ENCODE results near the gene POFUT2.
"Not testable (repeated sequence)": the region's sequence is repeated elsewhere in the genome, so short reads cannot be mapped to it uniquely, and the experiment has no call there.

The POFUT2 gene

DNA sequence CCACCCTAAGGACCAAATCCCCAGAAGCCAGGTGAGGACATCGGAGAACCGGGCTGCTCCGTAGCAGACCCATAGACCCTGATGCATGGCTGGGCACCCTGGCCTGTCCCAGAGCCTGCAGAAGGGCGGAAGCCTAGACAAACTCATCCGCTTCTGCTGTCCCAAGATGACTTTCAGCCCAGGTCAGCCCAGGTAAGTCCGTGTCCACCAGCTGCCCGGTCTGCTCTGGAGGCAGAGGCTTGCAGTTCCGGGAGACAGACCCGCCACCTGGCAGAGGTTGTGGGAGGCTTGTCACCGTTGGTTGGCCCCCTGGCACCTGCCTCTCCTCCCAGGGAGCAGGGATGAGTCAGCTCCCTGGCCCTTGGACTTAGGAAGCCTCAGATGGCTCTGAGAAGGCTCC, 22.8 kb upstream of the POFUT2 start:
- no peak for DNase-seq (ENCODE audit: low read depth in 2 of 2)

DNA sequence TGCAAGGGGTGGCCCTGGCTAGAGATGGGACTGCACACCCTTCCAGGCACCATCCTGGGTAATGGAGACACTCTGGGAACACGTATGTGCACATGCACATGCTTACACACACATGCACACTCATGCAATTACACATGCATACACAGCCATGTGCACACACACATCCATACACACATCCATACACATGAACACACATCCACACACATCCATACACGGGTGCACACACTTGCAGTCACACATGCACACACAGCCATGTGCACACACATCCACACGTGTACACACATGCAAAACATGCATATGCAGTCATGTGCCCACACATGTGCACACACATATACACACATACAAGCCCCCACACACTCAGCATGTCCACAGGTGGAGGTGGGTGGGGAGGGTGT, 22.3 kb upstream of the POFUT2 start:
- DNase-seq (ENCODE audit: low read depth in 2 of 2): no peak

DNA sequence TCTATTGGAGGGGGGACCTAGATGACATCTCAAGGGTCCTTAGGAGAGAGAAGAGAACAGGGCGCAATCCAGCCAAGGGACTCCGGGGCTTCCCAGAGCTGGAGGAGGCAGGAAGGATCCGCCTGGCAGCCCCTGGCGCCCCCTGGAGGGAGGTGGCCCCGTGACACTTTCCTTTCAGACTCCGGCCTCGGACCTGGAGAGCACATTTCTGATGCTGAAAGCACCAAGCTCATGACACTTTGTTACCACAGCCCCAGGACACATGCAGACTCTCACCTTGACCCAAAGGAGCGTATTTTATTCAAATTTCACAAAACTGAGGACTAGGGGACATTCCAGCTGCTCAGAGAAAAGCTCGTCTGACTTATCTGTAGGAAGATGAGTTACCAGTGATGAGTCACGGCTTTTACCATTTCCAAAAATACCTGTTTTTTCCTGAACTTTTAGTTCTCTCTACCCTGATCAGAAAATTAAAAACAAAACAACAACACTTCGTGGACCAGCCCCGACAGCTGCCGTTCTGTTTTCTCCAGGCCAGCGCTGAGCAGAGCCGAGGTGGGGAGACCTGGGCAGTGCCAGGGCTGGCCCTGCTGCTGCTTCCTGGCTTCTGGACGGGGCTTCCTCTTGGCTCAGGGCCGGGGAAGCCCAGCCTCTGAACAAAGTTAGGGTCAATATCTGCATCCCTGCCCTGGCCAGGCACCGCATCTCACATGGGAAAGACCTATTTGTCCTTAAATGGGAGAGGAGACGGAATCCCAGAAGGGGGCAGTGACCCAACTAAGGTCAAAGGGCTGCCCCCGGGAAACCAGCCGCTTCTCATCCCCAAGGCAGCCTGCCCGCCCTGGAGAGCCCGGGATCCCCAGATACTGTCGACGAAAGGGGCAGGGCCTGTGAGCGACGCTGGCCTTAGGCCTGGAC, 21.6 kb upstream of the POFUT2 start:
- DNase-seq (ENCODE audit: low read depth in 2 of 2): no peak

DNA sequence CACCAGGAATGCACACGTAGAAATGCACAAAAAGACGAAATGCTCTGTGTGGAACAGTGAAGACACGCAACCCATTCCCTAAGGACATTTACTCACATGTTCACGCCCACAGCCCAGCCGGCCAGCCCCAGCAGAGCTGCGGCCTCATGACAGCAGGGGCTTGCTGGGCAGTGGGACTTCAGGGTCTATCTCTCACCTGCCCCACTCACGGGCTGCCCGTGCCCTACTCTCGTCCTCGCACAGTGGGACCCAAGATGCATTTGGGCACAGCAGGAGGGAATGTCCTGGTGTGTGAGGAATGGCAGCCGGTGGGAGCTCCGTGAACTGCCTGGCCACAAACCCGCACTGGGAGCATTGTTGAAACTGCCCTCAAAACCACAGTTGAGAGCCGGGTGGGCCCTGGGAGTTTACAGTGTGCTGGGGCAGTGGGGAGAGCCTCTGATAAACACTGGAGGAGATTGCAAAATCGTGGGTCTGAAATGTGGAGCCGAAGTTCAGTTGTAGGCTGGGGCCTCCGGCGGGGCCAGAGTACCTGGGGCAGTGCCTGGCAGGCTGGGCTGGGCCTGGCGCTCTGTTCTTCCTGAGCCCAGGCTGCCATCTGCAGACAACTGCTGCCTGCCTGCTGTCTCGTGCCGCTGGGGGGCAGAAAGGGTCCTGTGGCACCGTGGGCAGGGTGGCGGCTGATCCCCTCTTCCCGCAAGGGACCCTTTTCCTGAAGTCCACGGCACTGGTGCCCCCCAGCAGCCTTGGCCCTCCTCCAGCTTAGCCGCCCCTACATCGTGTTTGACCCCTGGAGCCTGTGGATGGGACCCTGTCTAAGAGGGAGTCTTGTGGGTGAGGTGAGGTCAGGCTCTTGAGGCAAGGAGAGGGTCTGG, 20.7 kb upstream of the POFUT2 start:
- no peak for DNase-seq (ENCODE audit: low read depth in 2 of 2)

DNA sequence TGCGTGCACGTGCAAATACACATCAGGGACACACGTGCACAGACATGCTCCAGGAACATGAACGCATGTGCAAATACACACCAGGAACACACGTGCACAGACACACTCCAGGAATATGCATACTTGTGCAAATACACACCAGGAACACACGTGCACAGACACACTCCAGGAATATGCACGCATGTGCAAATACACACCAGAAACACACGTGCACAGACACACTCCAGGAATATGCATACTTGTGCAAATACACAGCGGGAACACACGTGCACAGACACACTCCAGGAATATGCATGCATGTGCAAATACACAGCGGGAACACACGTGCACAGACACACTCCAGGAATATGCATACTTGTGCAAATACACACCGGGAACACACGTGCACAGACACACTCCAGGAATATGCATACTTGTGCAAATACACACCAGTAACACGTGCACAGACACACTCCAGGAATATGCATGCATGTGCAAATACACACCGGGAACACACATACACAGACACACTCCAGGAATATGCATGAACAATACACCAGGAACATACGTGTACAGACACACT, 20.0 kb upstream of the POFUT2 start:
- not testable (repeated sequence) for DNase-seq (ENCODE audit: low read depth in 2 of 2)

DNA sequence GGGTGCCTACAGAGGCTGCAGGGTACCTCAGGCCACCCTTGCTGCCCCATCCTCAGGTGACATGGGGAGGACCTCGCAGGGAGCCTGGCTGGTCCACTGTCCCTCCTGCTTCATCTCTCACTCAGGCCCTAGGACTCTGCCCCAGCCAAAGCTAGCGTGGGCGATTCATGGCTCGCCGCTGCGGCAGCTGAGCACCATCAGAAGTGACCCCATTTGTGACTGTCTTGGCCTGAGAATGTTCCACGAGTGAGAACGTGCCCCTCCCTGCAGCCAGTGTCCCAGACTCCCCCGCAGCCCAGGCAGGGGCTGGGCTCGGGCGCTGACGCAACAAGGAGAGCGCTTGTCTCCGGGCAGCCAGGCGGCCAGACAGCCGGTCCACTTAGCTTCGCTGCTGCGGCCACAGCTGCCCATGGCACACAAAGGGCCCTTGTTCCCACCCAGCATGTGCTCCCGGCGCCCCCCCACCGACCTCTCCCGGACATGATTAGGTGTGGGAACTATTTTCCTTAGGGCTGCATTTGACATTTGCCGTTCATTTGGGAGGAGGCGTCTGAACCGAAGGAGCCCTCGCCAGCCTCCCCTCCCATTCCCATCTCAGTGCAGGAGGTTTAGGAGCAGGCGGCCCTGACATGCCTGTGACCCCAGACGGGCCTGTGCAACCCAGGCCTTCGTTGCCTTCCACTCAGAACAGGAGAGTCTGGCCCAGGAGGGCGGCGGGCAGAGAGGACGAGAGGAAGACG, 19.3 kb upstream of the POFUT2 start:
- DNase-seq (ENCODE audit: low read depth in 2 of 2): no peak

DNA sequence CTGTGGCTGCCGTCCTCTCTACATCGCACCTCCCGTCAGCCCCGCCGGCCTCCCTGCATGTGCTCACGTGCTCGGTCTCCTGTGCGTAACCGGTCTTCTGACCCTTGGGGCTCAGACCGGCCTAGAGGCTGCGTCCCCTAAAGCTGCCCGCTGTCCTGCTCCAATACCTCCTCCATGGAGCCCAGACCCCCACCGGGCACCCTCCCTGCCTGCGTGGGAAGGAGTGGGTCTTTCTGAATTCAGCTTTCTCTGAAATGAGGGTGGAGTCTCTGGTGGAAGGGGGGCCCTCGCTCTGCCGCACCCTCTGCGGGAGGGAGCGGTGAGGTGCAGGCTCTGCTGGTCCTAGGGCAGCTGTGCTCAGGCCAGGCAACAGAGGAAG, 18.7 kb upstream of the POFUT2 start:
- no peak for DNase-seq (ENCODE audit: low read depth in 2 of 2)

DNA sequence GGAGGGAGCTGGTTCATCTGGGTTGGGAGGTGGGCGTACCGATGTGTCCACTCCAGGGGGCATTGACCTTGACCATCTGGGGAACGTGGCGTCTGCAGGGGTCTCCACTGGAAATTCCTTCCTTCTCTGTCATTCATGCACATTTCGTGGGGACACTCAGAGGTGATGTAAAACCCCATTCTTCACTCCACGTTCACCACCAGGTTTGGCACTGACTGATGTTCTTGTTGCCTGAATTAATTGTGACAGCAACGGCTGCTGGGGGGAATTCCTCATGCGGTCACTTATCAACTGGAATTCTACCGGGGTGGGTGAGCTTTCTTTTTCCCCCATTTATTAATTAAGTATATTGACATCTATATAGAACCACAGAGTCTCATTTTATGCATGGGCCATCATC, 18.1 kb upstream of the POFUT2 start:
- no peak for DNase-seq (ENCODE audit: low read depth in 2 of 2)

DNA sequence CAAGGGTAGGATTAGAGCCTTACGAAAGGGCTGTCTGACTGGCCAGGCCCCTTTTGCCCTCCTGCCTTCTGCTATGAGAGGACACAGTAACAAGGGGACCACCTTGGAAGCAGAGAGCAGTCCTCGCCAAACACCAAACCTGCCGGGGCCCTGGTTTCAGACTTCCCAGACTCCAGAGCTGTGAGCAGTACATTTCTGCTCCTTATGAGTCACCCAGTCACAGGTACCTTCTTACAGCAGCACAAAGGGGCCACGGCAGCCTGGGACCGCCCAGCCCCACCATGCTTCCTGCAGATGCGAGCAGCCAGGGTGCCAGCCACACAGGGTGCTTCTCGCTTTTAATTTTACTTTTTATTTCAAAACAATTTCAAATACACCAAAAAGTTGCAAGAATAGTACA, 17.2 kb upstream of the POFUT2 start:
- no peak for DNase-seq (ENCODE audit: low read depth in 2 of 2)

DNA sequence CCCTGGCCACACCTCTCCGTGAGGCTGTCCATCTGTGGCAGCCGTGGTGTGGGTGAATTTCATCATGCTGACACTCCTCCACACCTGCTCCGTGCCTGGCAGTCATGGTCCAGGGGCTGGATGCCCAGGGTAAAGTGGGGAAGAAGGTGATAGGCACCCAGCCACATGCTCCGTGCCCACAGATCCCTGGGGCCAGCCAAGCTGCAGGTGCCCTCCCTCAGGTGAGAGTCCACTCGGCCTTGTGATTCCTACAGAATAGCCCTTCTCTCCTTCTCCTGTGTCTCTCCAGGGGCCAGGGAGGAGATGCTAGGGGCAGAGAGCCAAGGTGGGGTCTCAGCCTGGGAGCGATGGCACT, 16.8 kb upstream of the POFUT2 start:
- DNase-seq (ENCODE audit: low read depth in 2 of 2): no peak

DNA sequence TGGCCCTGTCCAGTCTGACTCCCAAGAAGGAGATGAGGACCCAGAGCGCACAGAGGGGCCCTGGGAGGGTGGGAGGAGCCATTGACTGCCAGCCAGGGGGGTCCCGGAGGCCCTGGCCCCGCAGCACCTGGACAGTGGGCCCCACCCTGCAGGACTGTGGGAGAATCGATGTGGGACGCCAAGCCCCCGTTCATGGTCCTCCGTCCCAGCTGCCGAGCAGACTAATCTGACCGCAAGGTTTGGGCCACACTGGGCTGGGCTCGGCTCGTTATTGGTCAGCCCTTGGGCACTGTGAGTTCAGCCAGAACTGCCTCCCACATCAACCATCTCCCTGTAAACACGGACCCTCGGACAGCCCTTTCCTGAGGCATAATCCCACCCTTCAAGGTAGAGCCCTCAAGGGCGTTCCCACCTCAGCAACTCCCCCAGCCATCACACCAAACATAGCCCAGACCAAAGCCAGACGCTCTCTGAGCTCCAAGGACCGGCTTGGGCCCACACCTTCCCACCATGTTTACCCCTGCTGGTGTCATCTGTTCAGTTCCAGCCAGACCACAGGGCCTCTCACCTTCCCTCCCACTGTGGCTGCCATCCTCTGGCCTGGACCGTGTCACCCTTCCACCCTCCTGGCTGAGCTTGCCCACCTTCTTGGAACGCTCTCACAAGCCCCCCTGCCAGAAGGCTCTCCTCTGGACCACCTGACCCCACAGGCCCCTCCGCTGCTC, 16.2 kb upstream of the POFUT2 start:
- no peak for DNase-seq (ENCODE audit: low read depth in 2 of 2)

DNA sequence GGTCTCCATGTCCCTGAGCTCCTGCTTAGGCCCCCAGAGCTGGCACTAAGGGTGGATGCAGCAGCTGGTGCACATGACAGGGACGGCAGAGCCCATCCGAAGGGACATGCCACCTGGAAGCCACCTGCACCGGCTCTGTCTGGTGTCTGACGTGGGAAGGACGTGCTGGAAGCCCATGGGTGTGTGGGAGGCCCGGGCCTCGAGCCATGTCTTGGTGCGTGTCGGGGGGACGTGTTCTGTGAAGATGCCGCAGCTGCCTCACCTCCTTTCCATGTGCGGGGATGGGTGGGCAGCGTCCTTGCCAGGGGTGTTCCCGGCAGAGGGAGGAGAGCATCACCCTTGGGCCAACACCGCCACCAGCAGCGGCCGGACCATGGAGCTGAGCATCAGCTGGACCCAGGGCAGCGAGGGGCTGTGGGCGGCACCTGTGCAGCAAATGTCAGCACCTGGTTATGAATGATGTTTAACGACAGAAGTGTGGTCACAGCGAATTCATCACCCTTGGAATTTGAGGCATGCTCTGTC, 15.5 kb upstream of the POFUT2 start:
- no peak for DNase-seq (ENCODE audit: low read depth in 2 of 2)

DNA sequence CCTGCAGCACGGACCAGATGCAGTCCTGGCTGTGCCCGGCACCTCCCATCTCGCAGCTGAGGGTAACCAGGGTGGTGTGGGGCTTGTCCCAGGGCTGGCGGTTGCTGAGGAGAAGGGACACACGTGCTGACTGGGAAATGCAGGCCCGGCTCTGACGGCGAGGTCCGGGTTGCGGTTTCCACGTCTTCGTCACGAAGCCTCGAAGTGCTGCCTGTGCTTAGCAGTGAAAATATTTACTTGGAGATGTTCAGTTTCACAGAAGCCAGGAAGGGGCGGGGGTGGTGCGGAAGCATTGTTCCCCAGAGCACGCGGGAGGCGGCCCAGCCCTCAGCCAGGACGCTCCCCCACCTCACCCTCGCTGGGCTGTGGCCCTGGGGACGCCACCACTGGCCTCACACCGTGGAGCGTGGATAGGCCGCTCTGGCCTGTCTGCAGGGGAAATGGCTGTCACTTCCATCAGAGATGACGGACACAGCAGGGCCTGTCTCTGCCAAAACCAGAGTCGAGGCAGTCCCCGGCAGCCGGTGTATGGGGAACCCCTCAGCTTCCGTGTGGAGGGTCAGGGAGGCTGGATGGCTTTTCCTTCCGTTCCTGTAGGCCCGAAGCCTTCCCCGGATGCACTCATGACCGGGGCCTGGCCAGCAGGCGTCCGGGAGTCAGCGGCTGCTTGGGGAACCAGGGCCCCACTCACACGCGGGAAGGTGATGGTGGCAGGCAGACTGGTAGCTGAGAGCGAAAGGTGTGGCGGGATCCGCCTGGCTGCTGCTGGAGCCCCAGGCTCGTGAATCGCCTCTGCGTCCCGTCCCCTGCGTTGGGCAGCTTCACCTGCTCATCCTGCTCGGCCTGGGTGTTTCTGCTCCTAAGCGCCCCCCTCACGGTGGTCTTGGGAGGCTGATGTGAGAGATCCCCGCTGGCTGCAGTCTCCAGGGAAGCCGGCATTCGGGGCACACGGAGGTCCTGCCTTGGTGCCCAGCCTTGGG, 14.7 kb upstream of the POFUT2 start:
- peak; percentile 16 for DNase-seq (ENCODE audit: low read depth in 2 of 2)

DNA sequence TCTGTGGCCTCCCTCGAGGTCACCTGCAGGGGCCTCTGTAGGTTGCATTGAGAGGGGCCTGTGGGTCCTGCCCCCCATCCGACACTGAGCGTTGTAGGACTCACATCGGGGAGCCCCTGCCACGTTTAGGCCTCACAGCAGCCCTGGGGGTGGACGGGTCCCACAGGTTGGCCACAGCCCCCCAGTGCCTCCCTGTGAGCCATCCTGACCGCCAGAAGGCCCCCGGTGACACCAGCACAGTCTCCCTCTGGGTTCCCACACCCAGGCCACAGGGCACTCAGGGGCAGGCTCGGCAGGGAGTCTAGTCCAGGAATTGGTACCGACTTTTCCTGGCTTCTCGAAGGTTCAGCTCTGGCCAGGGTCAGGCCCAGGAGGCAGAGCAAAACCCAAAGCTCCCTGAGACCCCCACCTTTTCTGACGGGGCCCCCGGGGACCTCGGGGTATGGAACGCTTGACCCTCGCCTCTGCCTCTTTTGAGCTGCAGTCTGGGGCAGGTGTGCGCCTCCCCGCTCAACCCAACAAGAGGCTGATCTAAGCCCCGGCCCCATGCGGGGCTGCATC, 13.9 kb upstream of the POFUT2 start:
- no peak for DNase-seq (ENCODE audit: low read depth in 2 of 2)

DNA sequence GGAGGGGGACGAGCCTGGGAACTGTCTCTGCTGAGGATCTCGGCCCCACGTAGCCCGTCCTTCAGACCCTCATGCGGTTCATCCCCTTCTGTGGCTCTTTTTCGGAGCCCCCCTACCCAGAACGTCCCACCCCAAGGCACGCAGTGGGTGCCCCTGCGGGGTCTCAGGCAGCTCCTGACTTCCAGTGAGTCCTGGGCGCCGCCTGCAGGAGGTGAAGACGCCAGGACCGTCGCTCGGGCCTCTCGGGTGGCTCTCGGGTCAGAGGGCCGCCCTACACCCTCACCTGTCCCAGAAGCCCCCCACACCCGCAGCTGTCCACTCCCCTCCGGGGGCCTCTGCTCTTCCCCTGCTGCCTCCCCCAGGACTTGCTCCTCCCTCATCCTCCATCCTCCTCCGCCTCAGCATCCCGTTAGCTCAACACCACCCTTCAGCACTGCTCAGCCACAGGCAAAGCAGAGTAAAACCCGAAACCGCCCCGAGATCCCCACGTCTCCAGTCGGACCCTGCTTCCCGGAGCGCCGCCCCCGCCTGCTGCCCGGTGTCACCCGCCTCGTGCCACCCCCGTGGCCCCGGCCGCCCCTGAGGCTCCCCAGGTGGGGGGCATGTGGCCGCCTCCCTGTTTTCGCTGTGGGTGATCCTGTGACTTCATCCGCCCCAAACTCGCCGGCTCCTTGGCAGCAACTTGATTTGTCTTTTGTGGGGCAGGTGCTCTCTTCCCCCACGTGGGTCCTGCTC, 13.3 kb upstream of the POFUT2 start:
- no peak for DNase-seq (ENCODE audit: low read depth in 2 of 2)

DNA sequence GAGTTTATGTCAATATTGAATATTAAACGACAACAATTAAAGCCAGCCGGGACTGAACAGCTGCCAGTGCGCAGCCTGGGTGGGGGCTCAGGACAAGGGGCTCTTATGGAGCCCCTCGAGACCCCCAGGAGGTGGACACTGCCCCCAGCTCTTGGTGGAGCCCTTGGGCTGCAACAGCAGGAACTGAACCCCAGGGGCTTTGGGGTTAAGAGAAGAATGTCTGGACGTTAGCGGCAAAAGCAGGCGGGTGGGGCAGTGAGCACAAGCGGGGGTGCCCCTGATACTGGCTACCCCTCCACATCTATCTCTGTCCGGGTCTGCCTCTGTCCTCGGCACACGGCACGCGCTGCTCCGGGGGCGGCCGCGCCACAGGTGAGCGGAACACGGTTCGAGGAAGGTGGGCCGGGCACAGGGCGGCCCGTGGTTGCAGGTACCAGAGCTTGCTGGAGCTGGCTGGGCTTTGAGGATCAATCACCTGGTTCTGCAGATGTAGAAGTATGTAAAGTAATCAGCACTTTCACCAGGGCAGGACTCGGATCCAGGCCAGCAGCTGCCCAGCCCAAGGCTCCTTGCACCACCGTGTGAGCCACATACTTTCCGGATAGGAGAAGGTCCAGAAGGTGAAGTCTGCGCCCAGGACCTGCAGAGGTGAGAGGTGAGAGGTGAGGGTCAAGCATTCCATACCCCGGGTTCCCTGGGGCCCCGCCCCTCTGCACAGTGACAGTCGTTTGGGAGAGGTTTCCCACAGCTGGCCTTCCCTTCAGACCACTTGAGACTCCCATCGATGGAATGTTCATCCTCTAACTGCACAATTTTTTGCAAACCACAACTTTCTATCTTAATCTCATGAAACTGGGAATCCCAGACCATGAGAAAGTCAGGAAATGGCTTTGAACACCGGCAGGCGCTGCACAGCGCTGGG, 12.4 kb upstream of the POFUT2 start:
- DNase-seq (ENCODE audit: low read depth in 2 of 2): no peak

DNA sequence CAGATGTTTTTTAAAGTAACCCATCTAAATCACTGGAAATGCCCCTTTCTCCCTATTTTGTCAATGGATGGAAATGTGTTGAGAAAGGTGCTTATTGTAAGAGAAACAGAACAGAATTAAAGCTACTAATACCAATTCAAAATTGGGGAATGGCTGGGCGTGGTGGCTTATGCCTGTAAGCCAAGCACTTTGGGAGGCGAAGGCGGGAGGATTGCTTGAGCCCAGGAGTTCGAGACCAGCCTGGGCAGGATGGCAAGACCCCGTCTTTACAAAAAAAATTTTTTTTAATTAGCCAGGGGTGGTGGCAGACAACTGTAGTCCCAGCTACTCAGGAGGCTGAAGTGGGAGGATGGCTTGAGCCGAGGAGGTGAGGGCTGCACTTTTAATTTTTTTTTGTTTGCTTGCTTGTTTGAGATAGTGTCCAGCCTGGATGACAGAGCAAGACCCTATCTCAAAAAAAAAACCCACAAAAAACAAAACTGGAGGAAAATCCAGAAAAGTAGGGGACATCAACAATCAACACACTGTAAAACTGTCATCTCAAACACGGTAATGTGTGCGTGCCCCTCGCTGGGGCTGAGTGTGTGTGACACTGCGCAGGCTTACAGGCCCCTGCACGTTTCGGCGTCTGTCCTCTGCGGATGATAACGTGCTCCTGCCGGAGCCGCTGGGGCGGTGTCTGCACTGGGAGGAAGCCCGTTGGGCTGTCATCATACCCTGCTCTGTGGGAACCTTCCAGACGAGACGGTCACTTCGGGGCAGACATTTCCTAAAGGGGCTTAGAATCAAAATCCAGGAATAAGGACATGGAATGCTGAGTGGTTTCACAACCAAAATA, 11.6 kb upstream of the POFUT2 start:
- DNase-seq (ENCODE audit: low read depth in 2 of 2): no peak
